ENCODE measurements around the gene PCGF3.
"Not testable (repeated sequence)": the region's sequence is repeated elsewhere in the genome, so short reads cannot be mapped to it uniquely, and the experiment has no call there.

PCGF3 gene

GRCh38 chr4:806979-807378, 101.3 kb downstream of the PCGF3 start:
- not testable (repeated sequence) for DNase-seq

- no peak for DNase-seq
Measured at GRCh38 chr4:807792-808191, 102.2 kb downstream of the PCGF3 start.

- no peak for DNase-seq
Measured at GRCh38 chr4:808860-809570, 103.4 kb downstream of the PCGF3 start.

GRCh38 chr4:813900-814299, 108.3 kb downstream of the PCGF3 start:
- no peak for DNase-seq

GRCh38 chr4:814312-814850, 108.7 kb downstream of the PCGF3 start:
- DNase-seq: no peak

GRCh38 chr4:815464-816146, 110.0 kb downstream of the PCGF3 start:
- DNase-seq: no peak

GRCh38 chr4:818106-818921, 112.7 kb downstream of the PCGF3 start:
- DNase-seq: no peak

GRCh38 chr4:819401-820229, 114.0 kb downstream of the PCGF3 start:
- no peak for DNase-seq
